ENCODE measurements around the gene UVRAG. TPM values are rescaled to one million over a fixed set of nuclear protein-coding genes. Genes with fewer than 3 reads are reported as not detected.

UVRAG gene
- total and polyA plus RNA-seq, 9 donors, result 10.1 to 26.7 (median 19.2) TPM

DNA sequence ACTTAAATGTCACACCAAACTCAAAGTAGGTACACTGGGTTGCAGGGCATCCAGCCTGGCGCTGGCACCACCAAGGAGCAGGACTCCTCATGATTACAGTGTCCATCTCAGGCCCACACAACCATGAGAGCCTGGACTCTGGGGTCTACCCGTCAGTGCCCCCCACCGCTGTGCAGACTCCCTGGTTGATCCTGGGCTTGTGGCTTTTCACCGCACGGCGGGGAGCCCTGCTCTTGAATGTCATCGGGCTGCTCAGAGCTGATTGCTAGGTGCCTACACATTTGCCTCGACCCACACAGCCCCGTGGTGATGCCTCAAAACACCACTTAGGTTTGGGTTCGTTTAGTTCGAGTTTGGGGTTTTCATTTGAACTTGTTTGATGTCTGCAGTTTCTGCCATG lies 328.3 kb downstream of the UVRAG start:
- intact Hi-C loops (cut with DNase I), result no loop called here
- DNase-seq, result no peak
- Histone ChIP-seq H3K4me3 (no peak overlapping the region), H3K9me3 (no peaks in the 10 kb centered on the region), H3K27ac (no peak overlapping the region), H3K36me3 (no peaks in the 10 kb centered on the region), H3K27me3 (no peaks in the 10 kb centered on the region), H3K4me1 (ENCODE audit: insufficient read depth) (no peaks in the 10 kb centered on the region)
- TF ChIP-seq, protein P1, sequence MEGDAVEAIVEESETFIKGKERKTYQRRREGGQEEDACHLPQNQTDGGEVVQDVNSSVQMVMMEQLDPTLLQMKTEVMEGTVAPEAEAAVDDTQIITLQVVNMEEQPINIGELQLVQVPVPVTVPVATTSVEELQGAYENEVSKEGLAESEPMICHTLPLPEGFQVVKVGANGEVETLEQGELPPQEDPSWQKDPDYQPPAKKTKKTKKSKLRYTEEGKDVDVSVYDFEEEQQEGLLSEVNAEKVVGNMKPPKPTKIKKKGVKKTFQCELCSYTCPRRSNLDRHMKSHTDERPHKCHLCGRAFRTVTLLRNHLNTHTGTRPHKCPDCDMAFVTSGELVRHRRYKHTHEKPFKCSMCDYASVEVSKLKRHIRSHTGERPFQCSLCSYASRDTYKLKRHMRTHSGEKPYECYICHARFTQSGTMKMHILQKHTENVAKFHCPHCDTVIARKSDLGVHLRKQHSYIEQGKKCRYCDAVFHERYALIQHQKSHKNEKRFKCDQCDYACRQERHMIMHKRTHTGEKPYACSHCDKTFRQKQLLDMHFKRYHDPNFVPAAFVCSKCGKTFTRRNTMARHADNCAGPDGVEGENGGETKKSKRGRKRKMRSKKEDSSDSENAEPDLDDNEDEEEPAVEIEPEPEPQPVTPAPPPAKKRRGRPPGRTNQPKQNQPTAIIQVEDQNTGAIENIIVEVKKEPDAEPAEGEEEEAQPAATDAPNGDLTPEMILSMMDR (IDR thresholded peaks at IDR 0.05), result no peak
- TF ChIP-seq POLR2A (IDR thresholded peaks at IDR 0.05) (no peak), EP300 (IDR thresholded peaks at IDR 0.05) (no peak)
- 88 to 93% (median 90%) methylated on average over 11 of the region's 11 CpGs for WGBS, 3 donors

DNA sequence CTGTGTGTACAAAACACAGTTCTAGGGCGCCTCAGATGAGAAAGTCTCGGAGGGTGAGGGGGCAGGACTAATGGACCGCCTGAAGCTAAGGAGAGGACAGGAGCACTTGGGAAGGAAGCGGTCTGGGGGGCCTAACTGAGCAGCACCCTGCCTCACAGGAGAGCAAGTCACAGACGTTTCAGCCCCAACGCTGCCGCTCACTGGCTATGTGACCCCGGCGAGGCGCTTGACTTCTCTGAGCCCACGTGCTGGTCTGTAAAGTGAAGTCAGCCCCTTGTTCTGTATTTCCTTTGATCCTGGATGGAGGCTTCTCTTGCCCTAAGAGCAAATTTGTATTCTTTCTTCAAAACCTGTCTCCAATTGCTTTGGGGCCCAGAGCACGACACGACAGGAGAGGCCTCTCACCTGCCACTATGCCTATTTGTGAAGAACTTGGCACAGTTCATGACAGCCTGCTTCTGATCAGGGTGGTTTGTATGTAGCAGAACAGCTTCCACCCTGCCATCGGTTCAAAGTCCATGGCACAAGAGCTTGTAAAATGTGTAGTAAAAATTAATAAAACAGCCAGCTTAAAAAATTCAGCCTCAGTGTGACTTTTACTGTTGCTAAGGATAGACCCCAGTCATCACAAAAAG lies 332.2 kb downstream of the UVRAG start:
- Histone ChIP-seq H3K4me1 (ENCODE audit: insufficient read depth) (no peaks in the 10 kb centered on the region), H3K36me3 (no peaks in the 10 kb centered on the region), H3K9me3 (no peaks in the 10 kb centered on the region), H3K4me3 (no peak overlapping the region), H3K27me3 (no peaks in the 10 kb centered on the region), H3K27ac (no peak overlapping the region)
- no peak for DNase-seq
- intact Hi-C loops (cut with DNase I), result no loop called here
- 81 to 90% (median 87%) methylated on average over 14 of the region's 14 CpGs for WGBS, 3 donors
- TF ChIP-seq POLR2A (IDR thresholded peaks at IDR 0.05) (no peak), EP300 (IDR thresholded peaks at IDR 0.05) (no peak)
- TF ChIP-seq, protein P1 (IDR thresholded peaks at IDR 0.05), result no peak

DNA sequence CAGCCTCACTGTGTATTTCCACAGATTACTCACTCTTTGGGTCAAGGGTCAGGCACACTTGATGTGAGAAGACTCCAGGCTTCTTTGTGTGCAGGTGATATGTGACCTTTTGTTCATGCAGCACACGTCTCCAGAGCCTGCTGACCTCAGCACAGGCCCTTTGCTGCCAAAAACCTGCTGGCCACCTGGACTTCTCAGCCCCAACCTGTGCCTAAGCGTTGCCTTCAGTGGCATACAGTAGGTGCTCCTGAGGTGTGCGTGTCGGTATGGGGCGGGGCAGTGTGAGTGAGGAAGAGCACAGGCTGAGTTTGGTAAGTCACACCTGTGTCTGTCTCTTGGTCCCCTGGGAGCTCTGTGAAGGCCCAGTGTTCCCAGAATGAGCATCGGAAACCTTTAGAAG lies 333.2 kb downstream of the UVRAG start:
- no peak for DNase-seq
- no peaks in the 10 kb centered on the region for H3K27me3 ChIP-seq
- H3K4me3 ChIP-seq, result no peak overlapping the region
- intact Hi-C loops (cut with DNase I), result no loop called here
- H3K4me1 ChIP-seq (ENCODE audit: insufficient read depth), result peaks cover 2% of the 10 kb centered on the region
- WGBS, 3 donors, result 92 to 93% (median 93%) methylated on average over 6 of the region's 6 CpGs
- H3K27ac ChIP-seq, result no peak overlapping the region
- TF ChIP-seq, protein P1 (IDR thresholded peaks at IDR 0.05), result no peak
- TF ChIP-seq EP300 (IDR thresholded peaks at IDR 0.05), result no peak
- no peaks in the 10 kb centered on the region for H3K9me3 ChIP-seq
- no peaks in the 10 kb centered on the region for H3K36me3 ChIP-seq

DNA sequence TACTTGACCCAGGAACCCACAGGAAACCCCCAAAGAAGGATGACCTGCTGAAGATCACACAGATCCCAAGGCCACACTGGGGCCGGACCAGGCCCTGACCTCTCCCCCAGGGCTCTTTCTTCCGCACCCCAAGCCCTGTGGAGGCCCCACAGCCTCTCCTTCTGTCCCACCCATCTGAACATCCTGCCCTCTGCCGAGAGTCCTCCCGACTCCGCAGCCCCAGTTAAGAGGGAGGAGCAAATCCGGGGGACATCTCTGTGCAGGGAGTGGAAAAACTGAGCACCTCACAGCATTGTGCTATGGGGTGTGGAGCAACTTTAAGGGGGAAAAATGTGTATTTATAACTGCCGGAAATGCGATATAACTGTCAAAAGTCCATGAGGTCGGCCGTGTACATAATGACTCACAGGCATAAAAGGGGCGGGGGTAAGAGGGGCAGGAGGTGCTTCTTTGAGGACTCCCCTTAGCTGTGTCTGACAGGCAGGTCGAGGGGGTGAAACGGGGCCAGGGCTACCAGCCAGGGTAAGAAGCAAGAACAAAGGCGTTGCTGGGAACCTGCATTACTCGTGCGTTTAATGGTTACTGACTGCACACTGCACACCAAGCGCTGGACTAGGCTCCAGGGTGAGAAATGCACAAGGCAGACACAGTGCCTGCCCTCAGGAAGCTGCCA lies 334.1 kb downstream of the UVRAG start:
- no peak overlapping the region for H3K4me3 ChIP-seq
- no peak for TF ChIP-seq EP300 (IDR thresholded peaks at IDR 0.05)
- TF ChIP-seq, protein P1 (IDR thresholded peaks at IDR 0.05), result no peak
- TF ChIP-seq POLR2A (IDR thresholded peaks at IDR 0.05), result no peak
- no peaks in the 10 kb centered on the region for H3K9me3 ChIP-seq
- H3K4me1 ChIP-seq (ENCODE audit: insufficient read depth), result peaks cover 2% of the 10 kb centered on the region
- H3K27ac ChIP-seq, result no peak overlapping the region
- no peaks in the 10 kb centered on the region for H3K27me3 ChIP-seq
- intact Hi-C loops (cut with DNase I), result no loop called here
- DNase-seq, result no peak
- 75 to 89% (median 88%) methylated on average over 16 to 17 of the region's 17 CpGs for WGBS, 3 donors
- no peaks in the 10 kb centered on the region for H3K36me3 ChIP-seq

All from ovary (tissue), 9 donors.